Testis (tissue), 2 donors: ENCODE data around the gene MBLAC1.

ENCODE experiments used
- POLR2A ChIP-seq: fragments of 450-650 bp; IDR thresholded peaks from one replicate; pipeline ENCODE4 v1.6.1; 2017; ENCODE audit warnings: antibody characterized with exemption, mild to moderate bottlenecking, moderate library complexity
- TF ChIP-seq, protein P1 (sequence below), 3 experiments: fragments of 450-650 bp in 2 of 3; fragments of 200-600 bp in 1 of 3; sonication (generic) in 1 of 3; IDR thresholded peaks; one replicate each; pipeline ENCODE4 v1.5.1; 2016 to 2019; ENCODE audit warnings: antibody characterized with exemption in 3 of 3, mild to moderate bottlenecking in 2 of 3, moderate library complexity in 1 of 3

DNA sequence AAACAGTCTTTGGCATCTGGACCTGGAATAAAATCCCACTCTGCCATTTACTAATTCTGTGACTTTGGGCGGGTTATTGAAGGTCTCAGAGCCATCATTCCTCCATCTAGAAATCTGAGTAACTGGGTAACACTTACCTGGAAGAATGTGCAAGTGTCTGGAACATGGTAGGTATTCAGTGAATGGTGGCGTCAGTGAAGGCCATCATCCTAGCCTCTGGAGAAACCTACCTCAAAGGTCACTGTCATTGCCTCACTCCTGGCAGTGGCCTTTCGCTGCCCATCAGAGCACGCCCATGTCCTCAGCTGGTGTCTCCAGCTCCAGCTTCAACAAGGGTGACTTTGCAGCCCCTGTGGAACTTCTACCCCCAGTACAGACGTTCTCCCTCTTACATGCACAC is 37.1 kb downstream of the MBLAC1 start:
- TF ChIP-seq, protein P1, sequence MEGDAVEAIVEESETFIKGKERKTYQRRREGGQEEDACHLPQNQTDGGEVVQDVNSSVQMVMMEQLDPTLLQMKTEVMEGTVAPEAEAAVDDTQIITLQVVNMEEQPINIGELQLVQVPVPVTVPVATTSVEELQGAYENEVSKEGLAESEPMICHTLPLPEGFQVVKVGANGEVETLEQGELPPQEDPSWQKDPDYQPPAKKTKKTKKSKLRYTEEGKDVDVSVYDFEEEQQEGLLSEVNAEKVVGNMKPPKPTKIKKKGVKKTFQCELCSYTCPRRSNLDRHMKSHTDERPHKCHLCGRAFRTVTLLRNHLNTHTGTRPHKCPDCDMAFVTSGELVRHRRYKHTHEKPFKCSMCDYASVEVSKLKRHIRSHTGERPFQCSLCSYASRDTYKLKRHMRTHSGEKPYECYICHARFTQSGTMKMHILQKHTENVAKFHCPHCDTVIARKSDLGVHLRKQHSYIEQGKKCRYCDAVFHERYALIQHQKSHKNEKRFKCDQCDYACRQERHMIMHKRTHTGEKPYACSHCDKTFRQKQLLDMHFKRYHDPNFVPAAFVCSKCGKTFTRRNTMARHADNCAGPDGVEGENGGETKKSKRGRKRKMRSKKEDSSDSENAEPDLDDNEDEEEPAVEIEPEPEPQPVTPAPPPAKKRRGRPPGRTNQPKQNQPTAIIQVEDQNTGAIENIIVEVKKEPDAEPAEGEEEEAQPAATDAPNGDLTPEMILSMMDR (IDR thresholded peaks at IDR 0.05): no peak
- no peak for TF ChIP-seq POLR2A
